Testis (tissue), 2 donors: ENCODE measurements around the gene LIG3.

ENCODE experiments used
- CTCF ChIP-seq, 3 experiments: fragments of 450-650 bp in 2 of 3; fragments of 200-600 bp in 1 of 3; sonication (generic) in 1 of 3; IDR thresholded peaks; one replicate each; pipeline ENCODE4 v1.5.1; 2016 to 2019; ENCODE audit warnings: antibody characterized with exemption in 3 of 3, mild to moderate bottlenecking in 2 of 3, moderate library complexity in 1 of 3
- POLR2A ChIP-seq: fragments of 450-650 bp; IDR thresholded peaks from one replicate; pipeline ENCODE4 v1.6.1; 2017; ENCODE audit warnings: antibody characterized with exemption, mild to moderate bottlenecking, moderate library complexity

- TF ChIP-seq CTCF (IDR thresholded peaks at IDR 0.05) (no peak), POLR2A (no peak)
Observed at GRCh38 chr17:35010093-35010492, 29.8 kb downstream of the LIG3 start.
